ENCODE results near the gene ATP13A3. TPM values are rescaled to one million over a fixed set of nuclear protein-coding genes. Genes with fewer than 3 reads are reported as not detected.

ATP13A3 gene
- total and polyA plus RNA-seq, 4 donors = 33.6 to 257 (median 56.4) TPM

DNA sequence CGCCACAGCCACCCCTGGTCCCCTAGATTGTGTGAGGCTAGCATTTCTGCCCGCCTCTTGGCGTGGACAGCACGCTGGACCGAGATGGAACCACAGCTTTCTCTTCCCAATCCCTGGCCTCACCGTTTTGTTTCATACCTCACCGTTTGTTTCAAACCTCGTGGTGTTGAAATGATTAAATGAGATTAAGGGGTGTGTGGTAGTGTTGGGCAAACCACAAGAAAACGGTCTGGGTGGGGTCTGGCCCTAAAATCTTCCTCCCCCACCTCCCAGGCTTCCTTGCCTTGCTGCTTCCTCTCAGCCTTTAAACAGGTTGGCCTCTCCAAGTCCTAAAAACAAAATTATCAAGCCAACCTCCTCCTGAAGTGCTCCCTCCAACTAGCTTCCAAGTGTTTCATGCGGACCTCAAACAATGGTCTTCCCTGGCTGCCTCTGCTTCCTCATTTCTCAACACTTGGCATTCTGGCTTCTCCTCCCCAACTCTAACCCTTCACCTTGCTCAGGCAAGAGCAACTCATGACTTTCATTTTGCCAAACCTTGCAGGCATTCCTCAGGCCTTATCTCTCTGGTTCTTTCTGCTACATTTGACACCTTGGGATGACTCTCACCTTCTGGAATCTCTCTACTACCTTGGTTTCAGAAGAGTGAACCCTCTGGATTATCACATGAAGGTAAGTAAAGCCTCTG, 1.4 kb upstream of the ATP13A3 start:
- 58% methylated on average over 10 of the region's 10 CpGs for WGBS
- TF ChIP-seq GABPA (IDR thresholded peaks at IDR 0.05 in 1 of 2, conservative IDR thresholded peaks at IDR 0.05 in 1 of 2) (no peak), HNF4G (IDR thresholded peaks at IDR 0.05) (no peak), SP1 (IDR thresholded peaks at IDR 0.05) (no peak), TAF1 (conservative IDR thresholded peaks at IDR 0.05) (no peak), RAD21 (IDR thresholded peaks at IDR 0.05) (no peak), FOXA1 (IDR thresholded peaks at IDR 0.05) (no peak)
- TF ChIP-seq, protein P1, sequence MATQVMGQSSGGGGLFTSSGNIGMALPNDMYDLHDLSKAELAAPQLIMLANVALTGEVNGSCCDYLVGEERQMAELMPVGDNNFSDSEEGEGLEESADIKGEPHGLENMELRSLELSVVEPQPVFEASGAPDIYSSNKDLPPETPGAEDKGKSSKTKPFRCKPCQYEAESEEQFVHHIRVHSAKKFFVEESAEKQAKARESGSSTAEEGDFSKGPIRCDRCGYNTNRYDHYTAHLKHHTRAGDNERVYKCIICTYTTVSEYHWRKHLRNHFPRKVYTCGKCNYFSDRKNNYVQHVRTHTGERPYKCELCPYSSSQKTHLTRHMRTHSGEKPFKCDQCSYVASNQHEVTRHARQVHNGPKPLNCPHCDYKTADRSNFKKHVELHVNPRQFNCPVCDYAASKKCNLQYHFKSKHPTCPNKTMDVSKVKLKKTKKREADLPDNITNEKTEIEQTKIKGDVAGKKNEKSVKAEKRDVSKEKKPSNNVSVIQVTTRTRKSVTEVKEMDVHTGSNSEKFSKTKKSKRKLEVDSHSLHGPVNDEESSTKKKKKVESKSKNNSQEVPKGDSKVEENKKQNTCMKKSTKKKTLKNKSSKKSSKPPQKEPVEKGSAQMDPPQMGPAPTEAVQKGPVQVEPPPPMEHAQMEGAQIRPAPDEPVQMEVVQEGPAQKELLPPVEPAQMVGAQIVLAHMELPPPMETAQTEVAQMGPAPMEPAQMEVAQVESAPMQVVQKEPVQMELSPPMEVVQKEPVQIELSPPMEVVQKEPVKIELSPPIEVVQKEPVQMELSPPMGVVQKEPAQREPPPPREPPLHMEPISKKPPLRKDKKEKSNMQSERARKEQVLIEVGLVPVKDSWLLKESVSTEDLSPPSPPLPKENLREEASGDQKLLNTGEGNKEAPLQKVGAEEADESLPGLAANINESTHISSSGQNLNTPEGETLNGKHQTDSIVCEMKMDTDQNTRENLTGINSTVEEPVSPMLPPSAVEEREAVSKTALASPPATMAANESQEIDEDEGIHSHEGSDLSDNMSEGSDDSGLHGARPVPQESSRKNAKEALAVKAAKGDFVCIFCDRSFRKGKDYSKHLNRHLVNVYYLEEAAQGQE (IDR thresholded peaks at IDR 0.05) = no peak
- DNase-seq (ENCODE audit: low spot score) = no peak
- Histone ChIP-seq H3K9ac (ENCODE audit: low read depth in 1 of 2, low read length in 2 of 2) (peak overlapping the region; percentile 66 to 82), H3K4me3 (ENCODE audit: low read depth in 1 of 3, low read length in 3 of 3) (peak overlapping the region; percentile 69 to 97 (median 70)), H3K27ac (ENCODE audit: low read depth in 1 of 2, low read length in 2 of 2) (peak overlapping the region; percentile 95 to 96), H3K4me1 (ENCODE audit: control insufficient read depth in 4 of 4, insufficient read depth in 4 of 4, low read length in 3 of 4) (peaks cover 10 to 28% (median 16%) of the 10 kb centered on the region in 4 donors), H3K36me3 (ENCODE audit: control insufficient read depth in 4 of 4, insufficient read depth in 3 of 4, low read depth in 1 of 4, low read length in 3 of 4) (no peaks in the 10 kb centered on the region), H3K9me3 (ENCODE audit: control insufficient read depth in 4 of 4, low read length in 3 of 4) (no peaks in the 10 kb centered on the region), H3K27me3 (ENCODE audit: control insufficient read depth in 4 of 4, insufficient read depth in 4 of 4, low read length in 3 of 4) (no peaks in the 10 kb centered on the region)

DNA sequence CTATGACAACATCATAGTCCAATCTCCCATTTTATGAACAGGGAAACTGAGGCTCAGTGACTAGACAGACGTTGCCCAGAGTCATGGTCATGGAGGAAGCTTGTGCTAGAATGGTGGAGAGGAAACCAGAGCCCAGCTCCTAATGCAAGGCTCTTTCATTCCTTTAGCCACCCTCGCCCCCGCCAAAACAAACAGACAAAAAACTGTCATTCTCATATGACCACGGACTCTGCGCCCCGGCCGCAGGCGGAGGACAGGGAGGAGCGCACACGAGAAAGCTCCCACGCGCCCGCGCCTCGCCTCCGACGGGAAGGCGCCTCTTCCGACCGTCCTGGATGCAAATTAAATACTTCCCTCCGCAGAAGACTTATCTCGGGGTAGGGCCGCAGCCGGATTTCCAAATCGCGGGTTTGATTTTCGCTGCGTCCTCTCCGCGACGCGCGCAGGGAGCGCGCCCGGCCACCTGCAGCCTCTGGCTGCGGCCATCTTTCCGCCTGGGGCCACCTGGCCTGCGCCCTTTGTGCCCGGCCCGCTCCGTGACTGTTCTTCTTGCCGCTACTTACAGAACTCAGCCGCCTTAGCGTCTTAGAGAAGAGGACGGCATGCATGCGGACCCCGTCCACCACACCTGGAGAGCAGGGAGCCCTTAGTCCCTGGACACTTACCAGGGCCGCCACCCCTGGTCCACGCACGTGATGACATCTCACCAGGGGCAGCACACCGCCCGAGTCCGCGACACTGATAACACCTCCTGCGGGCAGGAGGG, 670 bp upstream of the ATP13A3 start:
- H3K27ac ChIP-seq (ENCODE audit: low read depth in 1 of 2, low read length in 2 of 2) = peak overlapping the region; percentile 95 to 96
- H3K9me3 ChIP-seq (ENCODE audit: control insufficient read depth in 4 of 4, low read length in 3 of 4) = no peaks in the 10 kb centered on the region
- H3K9ac ChIP-seq (ENCODE audit: low read depth in 1 of 2, low read length in 2 of 2) = peak overlapping the region; percentile 82 to 83
- H3K36me3 ChIP-seq (ENCODE audit: control insufficient read depth in 4 of 4, insufficient read depth in 3 of 4, low read depth in 1 of 4, low read length in 3 of 4) = no peaks in the 10 kb centered on the region
- H3K4me1 ChIP-seq (ENCODE audit: control insufficient read depth in 4 of 4, insufficient read depth in 4 of 4, low read length in 3 of 4) = peaks cover 11 to 30% (median 17%) of the 10 kb centered on the region in 4 donors
- peak overlapping the region; percentile 69 to 97 (median 70) for H3K4me3 ChIP-seq (ENCODE audit: low read depth in 1 of 3, low read length in 3 of 3)
- WGBS = 9% methylated on average over 56 of the region's 56 CpGs
- TF ChIP-seq, protein P2, sequence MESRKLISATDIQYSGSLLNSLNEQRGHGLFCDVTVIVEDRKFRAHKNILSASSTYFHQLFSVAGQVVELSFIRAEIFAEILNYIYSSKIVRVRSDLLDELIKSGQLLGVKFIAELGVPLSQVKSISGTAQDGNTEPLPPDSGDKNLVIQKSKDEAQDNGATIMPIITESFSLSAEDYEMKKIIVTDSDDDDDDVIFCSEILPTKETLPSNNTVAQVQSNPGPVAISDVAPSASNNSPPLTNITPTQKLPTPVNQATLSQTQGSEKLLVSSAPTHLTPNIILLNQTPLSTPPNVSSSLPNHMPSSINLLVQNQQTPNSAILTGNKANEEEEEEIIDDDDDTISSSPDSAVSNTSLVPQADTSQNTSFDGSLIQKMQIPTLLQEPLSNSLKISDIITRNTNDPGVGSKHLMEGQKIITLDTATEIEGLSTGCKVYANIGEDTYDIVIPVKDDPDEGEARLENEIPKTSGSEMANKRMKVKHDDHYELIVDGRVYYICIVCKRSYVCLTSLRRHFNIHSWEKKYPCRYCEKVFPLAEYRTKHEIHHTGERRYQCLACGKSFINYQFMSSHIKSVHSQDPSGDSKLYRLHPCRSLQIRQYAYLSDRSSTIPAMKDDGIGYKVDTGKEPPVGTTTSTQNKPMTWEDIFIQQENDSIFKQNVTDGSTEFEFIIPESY (IDR thresholded peaks at IDR 0.05) = no peak
- TF ChIP-seq, protein P1 (IDR thresholded peaks at IDR 0.05) = no peak
- TF ChIP-seq FOXA2 (IDR thresholded peaks at IDR 0.05) = no peak
- peak; percentile 95 for TF ChIP-seq YY1 (IDR thresholded peaks at IDR 0.05)
- TF ChIP-seq JUND (IDR thresholded peaks at IDR 0.05) = no peak
- TF ChIP-seq GABPA (IDR thresholded peaks at IDR 0.05 in 1 of 2, conservative IDR thresholded peaks at IDR 0.05 in 1 of 2) = no peak
- TF ChIP-seq HNF4G (IDR thresholded peaks at IDR 0.05) = no peak
- TF ChIP-seq, protein P3, sequence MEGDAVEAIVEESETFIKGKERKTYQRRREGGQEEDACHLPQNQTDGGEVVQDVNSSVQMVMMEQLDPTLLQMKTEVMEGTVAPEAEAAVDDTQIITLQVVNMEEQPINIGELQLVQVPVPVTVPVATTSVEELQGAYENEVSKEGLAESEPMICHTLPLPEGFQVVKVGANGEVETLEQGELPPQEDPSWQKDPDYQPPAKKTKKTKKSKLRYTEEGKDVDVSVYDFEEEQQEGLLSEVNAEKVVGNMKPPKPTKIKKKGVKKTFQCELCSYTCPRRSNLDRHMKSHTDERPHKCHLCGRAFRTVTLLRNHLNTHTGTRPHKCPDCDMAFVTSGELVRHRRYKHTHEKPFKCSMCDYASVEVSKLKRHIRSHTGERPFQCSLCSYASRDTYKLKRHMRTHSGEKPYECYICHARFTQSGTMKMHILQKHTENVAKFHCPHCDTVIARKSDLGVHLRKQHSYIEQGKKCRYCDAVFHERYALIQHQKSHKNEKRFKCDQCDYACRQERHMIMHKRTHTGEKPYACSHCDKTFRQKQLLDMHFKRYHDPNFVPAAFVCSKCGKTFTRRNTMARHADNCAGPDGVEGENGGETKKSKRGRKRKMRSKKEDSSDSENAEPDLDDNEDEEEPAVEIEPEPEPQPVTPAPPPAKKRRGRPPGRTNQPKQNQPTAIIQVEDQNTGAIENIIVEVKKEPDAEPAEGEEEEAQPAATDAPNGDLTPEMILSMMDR (IDR thresholded peaks at IDR 0.05; ENCODE audit: low read depth, low read length, missing input control) = no peak
- TF ChIP-seq RXRA (IDR thresholded peaks at IDR 0.05) = peak in 1 of 2 donors; percentile 5
- TF ChIP-seq EGR1 (IDR thresholded peaks at IDR 0.05; ENCODE audit: low read depth in 2 of 2) = peak in 1 of 2 donors; percentile 46
- no peak for TF ChIP-seq NR2F2 (IDR thresholded peaks at IDR 0.05)
- no peak for TF ChIP-seq FOXA1 (IDR thresholded peaks at IDR 0.05)
- TF ChIP-seq TAF1 (conservative IDR thresholded peaks at IDR 0.05) = no peak
- TF ChIP-seq, protein P4, sequence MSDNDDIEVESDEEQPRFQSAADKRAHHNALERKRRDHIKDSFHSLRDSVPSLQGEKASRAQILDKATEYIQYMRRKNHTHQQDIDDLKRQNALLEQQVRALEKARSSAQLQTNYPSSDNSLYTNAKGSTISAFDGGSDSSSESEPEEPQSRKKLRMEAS (IDR thresholded peaks at IDR 0.05) = peak; percentile 16
- TF ChIP-seq RAD21 (IDR thresholded peaks at IDR 0.05) = no peak
- TF ChIP-seq, protein P5, sequence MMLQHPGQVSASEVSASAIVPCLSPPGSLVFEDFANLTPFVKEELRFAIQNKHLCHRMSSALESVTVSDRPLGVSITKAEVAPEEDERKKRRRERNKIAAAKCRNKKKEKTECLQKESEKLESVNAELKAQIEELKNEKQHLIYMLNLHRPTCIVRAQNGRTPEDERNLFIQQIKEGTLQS (IDR thresholded peaks at IDR 0.05) = no peak
- TF ChIP-seq SP1 (IDR thresholded peaks at IDR 0.05) = no peak
- no peak for TF ChIP-seq HNF4A (conservative IDR thresholded peaks at IDR 0.05)
- peak; percentile 55 for DNase-seq (ENCODE audit: low spot score)
- no peaks in the 10 kb centered on the region for H3K27me3 ChIP-seq (ENCODE audit: control insufficient read depth in 4 of 4, insufficient read depth in 4 of 4, low read length in 3 of 4)
